H1 (cell line): ENCODE measurements around the gene CFLAR. TPM values are rescaled to one million over a fixed set of nuclear protein-coding genes. Genes with fewer than 3 reads are reported as not detected.

Experiments used
- E2F6 ChIP-seq: IDR thresholded peaks from 2 replicates; pipeline ENCODE4 v1.6.1; 2012; ENCODE audit warnings: inconsistent platforms
- EZH2 ChIP-seq: fragments of 200-600 bp; sonication (generic); IDR thresholded peaks from 2 replicates; pipeline ENCODE4 v1.7.1; 2012; ENCODE audit warnings: low read depth, mild to moderate bottlenecking, moderate library complexity, low read length, inconsistent platforms; ENCODE audit not compliant: severe bottlenecking
- JUND ChIP-seq: IDR thresholded peaks from 2 replicates; pipeline ENCODE4 v1.6.1; 2011; ENCODE audit warnings: mild to moderate bottlenecking, improper control_type of control experiment, low read length
- polyA plus RNA-seq, 7 experiments: library from polyadenylated mRNA; depleted of rRNA in 3 of 7; stranded (reverse) in 5 of 7; unstranded in 2 of 7; fragments of >200 nt in 5 of 7; fragments of 200-250 nt in 2 of 7; gene quantifications; 1 replicate in 5 of 7; 2 replicates in 1 of 7; 4 replicates in 1 of 7; pipeline versions ENCODE4 v1.2.1 to v1.2.3, GENCODE V29; 2011 to 2013; ENCODE audit warnings: missing spikeins in 2 of 7, mixed read lengths in 2 of 7
- total RNA-seq: library from RNA; stranded (reverse); fragmentation: NEBNext Ultra II Directional; extraction: Animal tissue kit (Norgen Biotek cat#: 25700); gene quantifications from 2 replicates; pipeline ENCODE4 v1.2.1, GENCODE V29; 2021
- TF ChIP-seq, protein P1 (sequence below), 3 experiments: IDR thresholded peaks; 1 replicate in 2 of 3; 2 replicates in 1 of 3; pipeline versions ENCODE4 v1.5.1 to v1.6.1; 2011; ENCODE audit warnings: low read length in 3 of 3, mild to moderate bottlenecking in 3 of 3, inconsistent platforms in 2 of 3, low read depth in 1 of 3, moderate library complexity in 1 of 3; ENCODE audit not compliant: insufficient read depth in 1 of 3; ENCODE audit errors: control extremely low read depth in 1 of 3

CFLAR gene
- total and polyA plus RNA-seq, 2 of the 8 experiments (the other 6 are each of a cell fraction or from before 2014, with no cell fraction given): 1.1 to 3.9 TPM

- TF ChIP-seq, protein P1, sequence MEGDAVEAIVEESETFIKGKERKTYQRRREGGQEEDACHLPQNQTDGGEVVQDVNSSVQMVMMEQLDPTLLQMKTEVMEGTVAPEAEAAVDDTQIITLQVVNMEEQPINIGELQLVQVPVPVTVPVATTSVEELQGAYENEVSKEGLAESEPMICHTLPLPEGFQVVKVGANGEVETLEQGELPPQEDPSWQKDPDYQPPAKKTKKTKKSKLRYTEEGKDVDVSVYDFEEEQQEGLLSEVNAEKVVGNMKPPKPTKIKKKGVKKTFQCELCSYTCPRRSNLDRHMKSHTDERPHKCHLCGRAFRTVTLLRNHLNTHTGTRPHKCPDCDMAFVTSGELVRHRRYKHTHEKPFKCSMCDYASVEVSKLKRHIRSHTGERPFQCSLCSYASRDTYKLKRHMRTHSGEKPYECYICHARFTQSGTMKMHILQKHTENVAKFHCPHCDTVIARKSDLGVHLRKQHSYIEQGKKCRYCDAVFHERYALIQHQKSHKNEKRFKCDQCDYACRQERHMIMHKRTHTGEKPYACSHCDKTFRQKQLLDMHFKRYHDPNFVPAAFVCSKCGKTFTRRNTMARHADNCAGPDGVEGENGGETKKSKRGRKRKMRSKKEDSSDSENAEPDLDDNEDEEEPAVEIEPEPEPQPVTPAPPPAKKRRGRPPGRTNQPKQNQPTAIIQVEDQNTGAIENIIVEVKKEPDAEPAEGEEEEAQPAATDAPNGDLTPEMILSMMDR (IDR thresholded peaks at IDR 0.05; ENCODE audit: control extremely low read depth in 1 of 3, insufficient read depth in 1 of 3, low read depth in 1 of 3, low read length in 3 of 3): no peak
- TF ChIP-seq E2F6 (no peak), JUND (no peak), EZH2 (no peak)
Measured at GRCh38 chr2:201152517-201152916, 36.6 kb downstream of the CFLAR start (continued).
